Activated T-cell treated with anti-CD3 and anti-CD28 coated beads for 1 hour (primary cell): Measurements from ENCODE around the gene CD248.

Experiments used
- DNase-seq: peaks from one replicate; pipeline ENCODE4 v3.0.0-alpha.2; 2020; ENCODE audit warnings: low read depth

The CD248 gene

GRCh38 chr11:66341502-66342126 lies 24.8 kb upstream of the CD248 start:
- no peak for DNase-seq

DNA sequence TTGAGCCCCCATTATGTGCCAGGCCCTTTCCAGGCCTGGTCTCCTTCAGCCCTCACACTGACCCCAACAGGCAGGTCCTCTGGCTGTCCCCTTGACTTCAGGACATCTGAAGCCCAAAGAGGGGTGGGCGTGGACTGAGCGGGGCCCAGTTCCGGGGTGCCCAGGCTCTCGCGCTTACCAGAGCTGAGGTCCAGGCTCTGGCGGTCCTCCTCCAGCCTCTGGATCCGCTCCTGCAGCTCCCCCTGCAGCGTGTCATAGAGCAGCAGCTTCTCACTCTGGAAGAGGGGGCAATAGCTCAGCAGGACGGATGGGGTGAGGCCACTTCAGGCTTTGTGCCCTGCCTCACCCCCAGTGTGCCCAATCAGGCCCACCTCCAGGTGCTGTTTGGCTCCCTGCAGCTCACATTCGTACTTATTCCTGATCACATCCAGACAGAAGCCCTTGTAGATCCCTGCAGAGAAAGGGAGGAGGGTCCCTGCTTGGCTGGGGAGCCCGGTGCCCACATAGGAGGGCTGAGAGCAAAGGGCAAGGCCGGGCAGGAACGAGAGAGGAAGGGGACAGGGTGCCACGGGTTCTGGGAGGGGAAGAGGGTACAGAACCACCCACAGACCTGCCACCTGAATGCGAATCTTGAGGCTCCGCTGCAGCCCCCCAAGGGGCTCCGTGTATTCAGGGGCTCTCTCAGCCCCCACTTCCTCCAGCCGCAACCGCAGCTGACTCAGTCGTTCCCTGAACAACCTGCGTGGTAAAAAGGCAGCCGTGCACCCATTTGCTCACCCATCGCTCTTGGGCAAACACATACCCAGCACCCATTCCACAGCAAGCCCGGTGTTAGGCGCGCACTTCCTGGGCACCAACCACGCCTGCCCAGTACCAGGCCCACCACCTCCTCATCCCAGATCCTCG lies 24.0 kb upstream of the CD248 start:
- no peak for DNase-seq

GRCh38 chr11:66339686-66340483 lies 23.0 kb upstream of the CD248 start:
- DNase-seq: no peak

DNA sequence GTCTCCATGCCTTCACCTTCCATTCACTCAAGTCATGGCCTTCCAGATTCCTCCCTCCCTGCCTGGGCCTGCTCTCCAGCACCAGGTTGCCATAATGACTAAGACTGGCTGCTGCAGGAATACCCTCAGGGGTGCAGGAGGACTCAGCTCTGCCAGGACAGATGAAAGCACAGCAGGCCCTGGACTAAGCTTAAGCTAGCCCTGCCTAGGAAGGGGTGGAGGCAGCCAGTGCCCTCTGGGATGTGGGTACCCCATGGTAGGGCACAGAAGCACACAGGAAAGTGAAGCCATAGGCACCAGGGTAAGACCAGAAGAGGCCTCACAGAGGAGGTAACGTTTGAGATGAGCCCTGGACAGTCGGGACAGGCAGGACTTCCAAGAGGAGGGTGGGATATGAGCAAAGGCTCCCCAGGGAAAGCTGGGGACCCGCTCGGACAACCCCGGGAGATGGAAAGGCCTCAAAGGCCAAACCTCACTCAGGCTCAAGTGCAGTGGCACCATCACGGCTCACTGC lies 22.4 kb upstream of the CD248 start:
- DNase-seq: no peak

- no peak for DNase-seq
Measured at GRCh38 chr11:66338276-66339161, 21.7 kb upstream of the CD248 start.

- no peak for DNase-seq
Measured at GRCh38 chr11:66337103-66337899, 20.5 kb upstream of the CD248 start.

DNA sequence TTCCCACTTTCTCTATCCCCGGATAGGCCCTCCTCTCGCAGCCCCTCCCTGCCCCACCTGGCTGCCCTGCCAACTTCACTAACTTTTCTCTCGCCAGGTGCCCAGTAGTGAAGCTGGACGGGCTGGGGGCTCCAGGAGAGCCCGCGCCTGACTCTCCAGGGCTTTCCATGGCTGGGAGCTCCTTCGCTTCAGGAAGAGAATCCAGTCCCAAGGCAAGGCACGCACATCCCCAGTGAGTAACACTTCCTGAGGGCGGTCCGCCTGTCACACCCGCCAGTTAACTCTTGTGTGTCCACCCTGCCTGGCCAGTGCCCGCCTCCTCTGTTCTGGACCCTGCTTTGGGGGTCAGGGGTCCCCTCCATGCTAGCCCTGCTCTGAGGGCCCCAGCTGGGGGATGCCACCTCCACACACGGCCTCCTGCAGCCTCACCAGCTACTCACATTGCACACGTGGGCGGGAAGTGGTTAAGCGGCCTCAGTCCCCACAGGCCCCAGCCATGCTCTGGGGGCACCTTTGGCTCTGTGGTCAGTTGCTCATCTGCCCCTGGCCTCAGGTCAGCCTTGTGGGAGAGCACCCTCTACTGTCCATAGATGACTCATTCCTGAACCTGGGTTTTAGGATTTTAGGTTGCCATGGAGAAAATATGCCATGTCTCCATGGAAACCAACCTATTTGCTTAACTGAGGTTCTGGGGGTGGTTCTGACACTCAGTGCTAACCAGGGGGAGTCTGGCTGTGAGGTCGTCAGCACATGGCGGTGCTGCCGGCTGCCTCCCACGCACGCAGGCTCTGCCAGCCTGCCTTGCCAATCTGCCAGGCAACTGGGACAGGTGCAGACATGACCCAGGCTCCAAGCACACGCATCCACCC lies 19.6 kb upstream of the CD248 start, which contains the start of gene RIN1:
Gene RIN1 (minus strand): TSS at position 201 of the 869 bp plus-strand sequence. CDS start 32 bp downstream, at position 169.
- no peak for DNase-seq

GRCh38 chr11:66335531-66336233 lies 18.8 kb upstream of the CD248 start:
- no peak for DNase-seq

DNA sequence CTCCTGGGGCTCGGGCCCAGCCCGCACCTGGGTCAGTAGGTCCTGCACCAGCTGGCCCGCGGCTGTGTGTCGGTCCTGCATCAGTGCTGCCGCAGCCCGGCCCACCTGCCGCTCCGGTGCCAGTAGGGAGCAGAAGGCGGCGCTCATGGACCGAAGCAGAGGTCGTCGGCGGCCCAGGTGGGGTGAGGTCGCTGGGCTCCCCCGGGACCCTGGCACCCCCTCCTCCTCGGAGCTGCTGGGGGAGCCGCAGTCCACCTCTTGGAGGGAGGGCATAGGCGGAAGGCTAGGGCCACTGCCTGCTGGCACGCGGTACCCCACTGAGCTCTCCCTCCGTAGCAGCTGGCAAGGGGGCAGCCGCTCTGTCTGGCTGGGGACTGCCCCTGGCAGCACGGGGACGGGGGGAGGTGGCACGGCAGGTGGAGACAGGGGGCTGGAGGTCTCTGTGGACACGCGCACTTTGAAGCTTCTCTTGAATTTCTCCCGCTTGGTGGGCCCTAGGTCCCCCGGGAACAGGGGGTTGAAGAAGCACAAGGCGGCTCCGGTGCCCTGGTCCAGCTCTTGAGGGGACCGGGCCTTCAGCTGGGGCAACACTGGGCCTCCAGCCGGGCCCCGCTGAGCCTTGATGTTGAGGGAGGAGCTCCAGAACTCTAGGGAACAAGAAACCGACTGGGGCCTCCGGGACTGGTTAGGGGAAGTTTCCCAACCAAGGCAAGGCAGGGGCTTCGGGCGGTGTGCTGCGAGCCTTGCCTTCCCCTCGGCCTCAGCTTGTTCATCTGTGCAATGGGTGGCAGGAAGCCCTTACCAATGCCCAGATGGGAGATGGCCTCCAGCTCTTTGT lies 18.0 kb upstream of the CD248 start:
- no peak for DNase-seq

- DNase-seq: no peak
Measured at GRCh38 chr11:66333896-66334604, 17.2 kb upstream of the CD248 start.

- DNase-seq: no peak
Measured at GRCh38 chr11:66333220-66333877, 16.5 kb upstream of the CD248 start.

- DNase-seq: no peak
Measured at GRCh38 chr11:66332371-66333219, 15.8 kb upstream of the CD248 start.

GRCh38 chr11:66331542-66332370 lies 14.9 kb upstream of the CD248 start:
- no peak for DNase-seq

DNA sequence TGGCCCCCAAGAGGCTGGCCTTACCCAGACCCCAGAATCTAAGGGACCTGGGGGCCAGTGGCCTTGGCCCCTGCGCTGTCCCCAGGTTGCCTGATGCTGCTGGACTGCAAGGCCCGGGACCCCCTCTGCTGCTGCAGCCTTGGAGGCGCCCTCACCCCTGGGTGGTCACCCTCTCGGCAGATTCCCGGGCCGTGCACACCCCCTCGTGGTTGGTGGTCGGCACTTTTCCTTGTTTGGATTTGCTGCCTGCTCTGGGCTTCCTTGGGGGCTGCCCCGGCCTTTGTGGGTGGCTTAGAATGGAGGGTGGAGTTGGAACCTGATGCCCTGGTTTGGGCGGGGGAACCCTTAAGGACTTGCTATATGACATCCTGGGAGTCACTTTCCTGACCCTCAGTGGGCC lies 14.1 kb upstream of the CD248 start:
- no peak for DNase-seq

- no peak for DNase-seq
Measured at GRCh38 chr11:66329165-66329673, 12.4 kb upstream of the CD248 start.
